Transverse colon (tissue), 4 donors: Measurements from ENCODE around the gene SLC39A11. TPM values are rescaled to one million over a fixed set of nuclear protein-coding genes. Genes with fewer than 3 reads are reported as not detected.

ENCODE experiments used
- DNase-seq: peaks from one replicate; pipeline ENCODE4 v3.0.0-alpha.2; 2019
- H3K27ac ChIP-seq, 4 donors: fragments of 200-600 bp; sonication (generic); 2 replicates each; pipeline ENCODE4 v1.5.1; 2016 to 2018; ENCODE audit warnings: inconsistent platforms in 4 of 4
- H3K27me3 ChIP-seq: fragments of 200-600 bp; sonication (generic); 2 replicates; pipeline ENCODE4 v1.5.1; 2017; ENCODE audit warnings: inconsistent platforms
- H3K36me3 ChIP-seq, 4 donors: fragments of 200-600 bp; sonication (generic); 2 replicates each; pipeline ENCODE4 v1.5.1; 2017 to 2019; ENCODE audit warnings: inconsistent platforms in 4 of 4
- H3K4me1 ChIP-seq, 4 donors: fragments of 200-600 bp; sonication (generic); 2 replicates each; pipeline ENCODE4 v1.5.1; 2017 to 2020; ENCODE audit warnings: inconsistent platforms in 4 of 4
- H3K4me3 ChIP-seq, 4 donors: fragments of 200-600 bp; sonication (generic); 1 replicate in 1 of 4; 2 replicates in 3 of 4; pipeline versions ENCODE4 v1.5.1 to v1.6.1; 2017 to 2019; ENCODE audit warnings: inconsistent platforms in 4 of 4
- H3K9me3 ChIP-seq, 2 donors: fragments of 200-600 bp; sonication (generic); 2 replicates each; pipeline ENCODE4 v1.5.1; 2017 to 2019; ENCODE audit warnings: inconsistent platforms in 2 of 2
- EP300 ChIP-seq: sonication (generic); formaldehyde crosslinking; IDR thresholded peaks from one replicate; pipeline ENCODE4 v1.6.1; 2017; ENCODE audit warnings: antibody characterized with exemption, low read depth
- POLR2A ChIP-seq: fragments of 450-650 bp; IDR thresholded peaks from one replicate; pipeline ENCODE4 v1.6.1; 2016; ENCODE audit warnings: antibody characterized with exemption, mild to moderate bottlenecking, moderate library complexity
- POLR2AphosphoS5 ChIP-seq, 3 donors: sonication (generic); formaldehyde crosslinking; IDR thresholded peaks; one replicate each; pipeline ENCODE4 v1.6.1; 2016; ENCODE audit warnings: antibody characterized with exemption in 3 of 3
- WGBS, 2 donors: methylation state at CpG; one replicate each; pipeline ENCODE4 v1.1.5; 2018; ENCODE audit warnings: low coverage in 1 of 2; 5-methylcytosine and 5-hydroxymethylcytosine counted together
- in situ Hi-C, 4 donors: fragments of 200-750 bp; cut with MboI; loops; one replicate each; pipeline versions ENCODE4 v1.15.0 to v1.15.1; 2017; ENCODE audit warnings: low sequenced_read_pairs in 3 of 4, low pct_ligation_motif_present in 1 of 4, low pct_unique_long_range_greater_than_20kb in 1 of 4
- intact Hi-C: fragments of 100-400 bp; cut with DNase I; formaldehyde crosslinking; loops from one replicate; pipeline ENCODE4 v1.15.1; 2023; ENCODE audit warnings: low total_unique reads
- total RNA-seq, 4 donors: library from RNA; depleted of rRNA; stranded (reverse); fragments of >200 nt; gene quantifications; one replicate each; pipeline ENCODE4 v1.1.0, GENCODE V29; 2016
- TF ChIP-seq, protein P1 (sequence below), 5 experiments: fragments of 200-600 bp in 3 of 5; fragments of 450-650 bp in 2 of 5; sonication (generic) in 3 of 5; IDR thresholded peaks; 1 replicate in 2 of 5; 2 replicates in 3 of 5; pipeline ENCODE4 v1.5.1; 2016 to 2017; ENCODE audit warnings: antibody characterized with exemption in 5 of 5, inconsistent platforms in 3 of 5, mild to moderate bottlenecking in 2 of 5, moderate library complexity in 1 of 5

SLC39A11 gene
- total RNA-seq, 4 donors from 2014 or later: 20.7 to 49.7 (median 33.3) TPM

DNA sequence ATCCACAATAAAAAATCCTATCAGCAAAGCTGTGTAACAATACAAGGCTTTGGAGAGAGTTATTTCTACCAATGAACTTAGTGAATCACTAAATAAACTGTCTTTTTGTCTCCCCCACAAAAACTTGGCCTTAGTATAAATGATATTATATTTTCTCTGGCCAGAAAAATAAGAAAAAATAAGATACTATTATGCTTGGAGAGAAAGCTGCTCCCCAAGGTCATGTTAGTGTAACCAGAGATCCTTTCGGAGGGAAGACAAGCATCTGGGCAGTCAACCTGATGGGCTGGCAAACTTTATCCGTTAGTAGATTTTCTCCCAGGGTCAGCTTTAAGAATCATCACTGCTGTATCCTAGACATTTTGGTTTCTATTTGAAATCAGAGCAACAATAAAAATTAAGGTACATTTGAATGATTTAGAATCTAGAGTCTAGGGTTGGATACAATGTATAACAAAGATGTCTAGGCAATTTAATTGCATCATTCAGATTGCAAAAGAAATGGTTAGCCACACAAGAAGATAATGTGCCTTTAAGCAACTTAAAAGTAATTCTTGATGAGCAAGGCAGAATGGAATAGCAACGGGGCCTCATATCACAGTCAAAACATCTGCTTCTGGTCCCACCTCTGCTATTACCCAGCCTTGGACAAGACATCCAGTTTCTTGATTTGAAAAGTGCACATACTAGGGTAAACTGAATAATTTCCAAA, 280.4 kb downstream of the SLC39A11 start:
- intact Hi-C loops: no loop called here
- 94 to 100% methylated on average over 3 of the region's 3 CpGs for WGBS, 2 donors
- DNase-seq: no peak
- no peaks in the 10 kb centered on the region for H3K36me3 ChIP-seq
- no peak overlapping the region for H3K4me3 ChIP-seq
- no peaks in the 10 kb centered on the region for H3K27me3 ChIP-seq
- peaks cover 6 to 8% of the 10 kb centered on the region in 2 donors for H3K9me3 ChIP-seq
- no peak for TF ChIP-seq POLR2AphosphoS5 (IDR thresholded peaks at IDR 0.05)
- no peak for TF ChIP-seq EP300
- TF ChIP-seq POLR2A: no peak
- TF ChIP-seq, protein P1, sequence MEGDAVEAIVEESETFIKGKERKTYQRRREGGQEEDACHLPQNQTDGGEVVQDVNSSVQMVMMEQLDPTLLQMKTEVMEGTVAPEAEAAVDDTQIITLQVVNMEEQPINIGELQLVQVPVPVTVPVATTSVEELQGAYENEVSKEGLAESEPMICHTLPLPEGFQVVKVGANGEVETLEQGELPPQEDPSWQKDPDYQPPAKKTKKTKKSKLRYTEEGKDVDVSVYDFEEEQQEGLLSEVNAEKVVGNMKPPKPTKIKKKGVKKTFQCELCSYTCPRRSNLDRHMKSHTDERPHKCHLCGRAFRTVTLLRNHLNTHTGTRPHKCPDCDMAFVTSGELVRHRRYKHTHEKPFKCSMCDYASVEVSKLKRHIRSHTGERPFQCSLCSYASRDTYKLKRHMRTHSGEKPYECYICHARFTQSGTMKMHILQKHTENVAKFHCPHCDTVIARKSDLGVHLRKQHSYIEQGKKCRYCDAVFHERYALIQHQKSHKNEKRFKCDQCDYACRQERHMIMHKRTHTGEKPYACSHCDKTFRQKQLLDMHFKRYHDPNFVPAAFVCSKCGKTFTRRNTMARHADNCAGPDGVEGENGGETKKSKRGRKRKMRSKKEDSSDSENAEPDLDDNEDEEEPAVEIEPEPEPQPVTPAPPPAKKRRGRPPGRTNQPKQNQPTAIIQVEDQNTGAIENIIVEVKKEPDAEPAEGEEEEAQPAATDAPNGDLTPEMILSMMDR (IDR thresholded peaks at IDR 0.05): no peak
- no peak overlapping the region for H3K27ac ChIP-seq
- in situ Hi-C loops: no loop called here
- H3K4me1 ChIP-seq: no peaks in the 10 kb centered on the region

DNA sequence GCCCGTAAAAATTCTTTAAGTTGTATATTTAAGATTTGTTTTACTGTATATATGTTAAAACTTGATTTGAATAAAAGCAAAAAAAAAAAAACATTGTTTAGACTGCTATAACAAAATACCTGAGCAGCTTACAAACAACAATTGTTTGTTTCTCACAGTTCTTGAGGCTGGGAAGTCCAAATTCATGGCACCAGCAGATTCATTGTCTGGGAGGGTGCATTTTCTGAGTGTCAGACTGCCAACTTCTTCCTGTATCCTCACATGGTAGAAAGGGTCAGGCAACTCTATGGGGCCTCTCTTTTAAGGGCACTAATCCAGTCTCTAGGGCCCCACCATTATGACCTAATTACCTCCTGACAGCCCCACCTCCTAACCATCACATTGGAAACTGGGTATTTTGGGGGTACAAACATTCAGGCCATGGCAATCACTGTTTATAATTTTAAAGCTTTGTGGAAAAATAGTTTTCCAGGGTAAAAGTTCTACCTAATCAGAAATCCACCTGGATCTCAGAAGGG, 281.4 kb downstream of the SLC39A11 start:
- H3K9me3 ChIP-seq: peaks cover 6 to 8% of the 10 kb centered on the region in 2 donors
- H3K4me1 ChIP-seq: no peaks in the 10 kb centered on the region
- TF ChIP-seq, protein P1 (IDR thresholded peaks at IDR 0.05): no peak
- WGBS, 2 donors: 100% methylated on average over 1 of the region's 1 CpG
- H3K27ac ChIP-seq: no peak overlapping the region
- DNase-seq: no peak
- no peak overlapping the region for H3K4me3 ChIP-seq
- no peaks in the 10 kb centered on the region for H3K27me3 ChIP-seq
- H3K36me3 ChIP-seq: no peaks in the 10 kb centered on the region
- in situ Hi-C loops: no loop called here
- intact Hi-C loops: no loop called here

DNA sequence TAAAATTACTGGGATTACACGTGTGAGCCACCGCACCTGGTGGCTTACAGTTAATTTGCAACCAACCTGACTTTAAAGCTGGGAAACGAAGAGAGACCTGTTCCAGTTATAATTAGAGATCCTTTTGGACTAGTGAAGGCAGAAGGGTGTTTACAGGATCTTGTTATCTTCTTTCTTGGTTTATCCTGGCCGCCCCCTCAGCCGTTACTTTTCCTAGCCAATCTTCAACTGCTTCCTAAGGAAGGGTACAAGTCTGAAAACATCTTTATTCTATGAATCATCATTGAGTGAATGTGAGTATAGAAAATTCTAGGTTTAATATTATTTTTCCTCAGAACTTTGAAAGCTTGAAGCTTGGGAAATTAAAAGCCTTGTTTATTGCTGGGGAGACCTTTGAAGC, 286.5 kb downstream of the SLC39A11 start:
- Histone ChIP-seq H3K9me3 (peaks cover 3 to 4% of the 10 kb centered on the region in 2 donors), H3K4me1 (no peaks in the 10 kb centered on the region), H3K27ac (no peak overlapping the region), H3K4me3 (no peak overlapping the region), H3K27me3 (no peaks in the 10 kb centered on the region), H3K36me3 (no peaks in the 10 kb centered on the region)
- WGBS, 2 donors: 84 to 85% methylated on average over 4 to 5 of the region's 5 CpGs
- TF ChIP-seq, protein P1 (IDR thresholded peaks at IDR 0.05): no peak
- TF ChIP-seq POLR2A (no peak), EP300 (no peak), POLR2AphosphoS5 (IDR thresholded peaks at IDR 0.05) (no peak)
- in situ Hi-C loops: no loop called here
- intact Hi-C loops: no loop called here
- no peak for DNase-seq

DNA sequence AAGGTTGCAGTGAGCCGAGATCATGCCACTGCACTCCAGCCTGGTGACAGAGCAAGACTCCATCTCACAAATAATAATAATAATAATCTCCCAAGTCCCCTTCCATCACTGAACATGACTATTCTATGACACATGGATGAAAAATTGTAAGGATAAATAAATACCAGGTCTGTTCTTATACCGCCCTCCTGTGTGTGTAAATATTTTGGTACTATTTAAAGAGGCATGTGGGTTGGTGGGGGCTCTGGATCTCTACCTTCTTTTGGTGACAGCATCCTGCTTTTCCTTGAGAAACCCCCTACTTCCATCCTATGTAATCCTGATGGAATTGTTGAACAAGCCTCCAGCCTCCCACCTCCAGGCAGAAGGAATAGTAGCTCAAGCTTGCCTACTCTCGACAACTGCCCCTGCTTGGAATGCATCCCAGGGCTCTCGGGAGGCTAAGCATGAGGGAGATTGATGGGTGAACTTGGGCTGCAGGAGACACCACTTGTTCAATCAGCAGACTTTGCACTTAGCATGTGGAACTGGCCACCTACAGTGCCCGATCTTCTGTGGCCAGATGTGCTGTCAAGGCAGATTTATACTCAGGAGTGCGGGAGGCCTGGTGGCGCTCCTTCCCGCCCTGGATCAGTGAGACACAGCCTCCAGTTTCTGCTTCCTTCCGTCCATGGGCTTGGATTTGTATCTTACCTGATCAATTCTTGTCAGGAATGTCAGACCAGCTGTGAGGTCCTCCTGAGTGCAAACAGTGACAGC, 287.4 kb downstream of the SLC39A11 start:
- Histone ChIP-seq H3K4me3 (no peak overlapping the region), H3K4me1 (no peaks in the 10 kb centered on the region), H3K27ac (no peak overlapping the region), H3K27me3 (no peaks in the 10 kb centered on the region), H3K9me3 (no peaks in the 10 kb centered on the region), H3K36me3 (no peaks in the 10 kb centered on the region)
- intact Hi-C loops: no loop called here
- TF ChIP-seq EP300 (no peak), POLR2A (no peak), POLR2AphosphoS5 (IDR thresholded peaks at IDR 0.05) (no peak)
- TF ChIP-seq, protein P1 (IDR thresholded peaks at IDR 0.05): no peak
- DNase-seq: no peak
- in situ Hi-C loops: no loop called here
- WGBS, 2 donors: 82 to 85% methylated on average over 4 to 9 of the region's 9 CpGs
